ENCODE results near the gene POU5F2.

The POU5F2 gene

GRCh38 chr5:93735378-93735777 is 6.0 kb downstream of the POU5F2 start:
- Histone ChIP-seq H3K27me3 (ENCODE audit: control insufficient read depth, insufficient read depth, low read length) (no peaks in the 10 kb centered on the region), H3K4me1 (ENCODE audit: control insufficient read depth, insufficient read depth, low read length) (no peaks in the 10 kb centered on the region), H3K36me3 (ENCODE audit: control insufficient read depth, insufficient read depth, low read length) (no peaks in the 10 kb centered on the region), H3K9ac (ENCODE audit: low read length) (no peak overlapping the region), H3K9me3 (ENCODE audit: control insufficient read depth, low read length) (no peaks in the 10 kb centered on the region), H3K4me3 (ENCODE audit: low read length) (no peak overlapping the region)

DNA sequence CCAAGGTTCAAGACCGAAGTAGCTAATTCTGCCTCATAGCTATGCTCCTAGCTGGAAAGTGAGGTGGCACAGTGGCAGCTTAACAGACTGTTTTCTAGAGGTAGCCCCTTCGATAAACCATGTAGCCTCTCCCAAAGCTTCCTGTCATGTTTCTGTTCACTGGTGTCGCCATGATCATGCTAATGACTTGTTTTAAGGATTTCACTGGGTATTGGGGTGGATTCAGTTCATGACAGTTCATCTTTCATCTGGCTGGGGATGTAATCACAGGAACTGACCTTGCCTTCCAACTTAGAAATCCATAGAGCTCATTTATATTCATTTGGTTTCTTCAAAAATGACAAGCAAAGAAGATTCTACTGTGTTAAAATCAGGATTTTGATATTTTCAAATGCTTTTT is 9.4 kb downstream of the POU5F2 start:
- H3K4me1 ChIP-seq (ENCODE audit: control insufficient read depth, insufficient read depth, low read length), result no peaks in the 10 kb centered on the region

DNA sequence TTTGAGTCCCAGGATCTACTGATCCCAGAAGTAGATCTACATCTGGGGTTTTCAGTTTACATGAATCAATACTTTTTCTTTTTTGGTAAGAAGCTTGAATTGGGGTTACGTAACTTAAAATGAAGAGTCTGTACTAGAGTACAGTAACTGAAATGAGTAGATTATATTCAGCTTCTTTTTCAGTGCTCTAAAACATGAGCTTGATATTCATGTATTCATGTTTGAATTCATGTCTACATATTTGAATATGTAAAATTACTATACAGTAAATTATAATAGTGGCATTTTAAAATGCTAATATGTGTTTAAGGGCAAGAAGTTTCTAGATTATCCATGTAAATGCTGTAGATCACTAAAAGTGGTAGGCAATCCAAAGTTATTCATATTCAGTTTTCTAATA is 14.8 kb downstream of the POU5F2 start:
- H3K27me3 ChIP-seq (ENCODE audit: control insufficient read depth, insufficient read depth, low read length), result no peaks in the 10 kb centered on the region
- no peak overlapping the region for H3K4me3 ChIP-seq (ENCODE audit: low read length)
- no peaks in the 10 kb centered on the region for H3K9me3 ChIP-seq (ENCODE audit: control insufficient read depth, low read length)
- no peak overlapping the region for H3K9ac ChIP-seq (ENCODE audit: low read length)
- H3K36me3 ChIP-seq (ENCODE audit: control insufficient read depth, insufficient read depth, low read length), result no peaks in the 10 kb centered on the region
- H3K4me1 ChIP-seq (ENCODE audit: control insufficient read depth, insufficient read depth, low read length), result no peaks in the 10 kb centered on the region

More for the DNA sequence above, 9.4 kb downstream of the POU5F2 start:
- Histone ChIP-seq H3K27me3 (ENCODE audit: control insufficient read depth, insufficient read depth, low read length) (no peaks in the 10 kb centered on the region), H3K4me3 (ENCODE audit: low read length) (no peak overlapping the region), H3K9me3 (ENCODE audit: control insufficient read depth, low read length) (no peaks in the 10 kb centered on the region), H3K36me3 (ENCODE audit: control insufficient read depth, insufficient read depth, low read length) (no peaks in the 10 kb centered on the region), H3K9ac (ENCODE audit: low read length) (no peak overlapping the region)

- H3K36me3 ChIP-seq (ENCODE audit: control insufficient read depth, insufficient read depth, low read length), result no peaks in the 10 kb centered on the region
- no peak overlapping the region for H3K4me3 ChIP-seq (ENCODE audit: low read length)
- no peaks in the 10 kb centered on the region for H3K27me3 ChIP-seq (ENCODE audit: control insufficient read depth, insufficient read depth, low read length)
- H3K4me1 ChIP-seq (ENCODE audit: control insufficient read depth, insufficient read depth, low read length), result no peaks in the 10 kb centered on the region
- no peaks in the 10 kb centered on the region for H3K9me3 ChIP-seq (ENCODE audit: control insufficient read depth, low read length)
- no peak overlapping the region for H3K9ac ChIP-seq (ENCODE audit: low read length)
Measured at GRCh38 chr5:93724791-93725190, 16.6 kb downstream of the POU5F2 start.

DNA sequence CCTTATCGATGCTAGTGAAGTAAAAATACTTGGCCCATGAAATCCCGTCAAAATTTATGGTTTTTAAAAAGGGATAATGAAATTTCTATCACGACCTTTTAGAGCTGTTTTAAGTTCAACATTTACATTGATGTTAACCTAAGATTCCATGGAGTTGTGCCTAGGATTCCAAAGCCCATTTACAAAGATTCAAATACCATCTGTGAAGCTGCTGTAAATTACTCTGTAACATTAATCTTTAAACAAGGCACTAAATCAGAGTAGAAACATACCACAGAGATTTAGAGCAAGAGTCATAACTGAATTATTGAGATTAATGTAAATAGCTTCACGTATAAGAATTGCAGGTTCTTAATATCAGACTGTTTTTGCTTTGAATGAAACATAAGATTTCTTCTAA is 17.7 kb downstream of the POU5F2 start:
- no peaks in the 10 kb centered on the region for H3K4me1 ChIP-seq (ENCODE audit: control insufficient read depth, insufficient read depth, low read length)
- H3K9me3 ChIP-seq (ENCODE audit: control insufficient read depth, low read length), result no peaks in the 10 kb centered on the region
- no peaks in the 10 kb centered on the region for H3K36me3 ChIP-seq (ENCODE audit: control insufficient read depth, insufficient read depth, low read length)
- no peak overlapping the region for H3K4me3 ChIP-seq (ENCODE audit: low read length)
- H3K27me3 ChIP-seq (ENCODE audit: control insufficient read depth, insufficient read depth, low read length), result no peaks in the 10 kb centered on the region
- H3K9ac ChIP-seq (ENCODE audit: low read length), result no peak overlapping the region

DNA sequence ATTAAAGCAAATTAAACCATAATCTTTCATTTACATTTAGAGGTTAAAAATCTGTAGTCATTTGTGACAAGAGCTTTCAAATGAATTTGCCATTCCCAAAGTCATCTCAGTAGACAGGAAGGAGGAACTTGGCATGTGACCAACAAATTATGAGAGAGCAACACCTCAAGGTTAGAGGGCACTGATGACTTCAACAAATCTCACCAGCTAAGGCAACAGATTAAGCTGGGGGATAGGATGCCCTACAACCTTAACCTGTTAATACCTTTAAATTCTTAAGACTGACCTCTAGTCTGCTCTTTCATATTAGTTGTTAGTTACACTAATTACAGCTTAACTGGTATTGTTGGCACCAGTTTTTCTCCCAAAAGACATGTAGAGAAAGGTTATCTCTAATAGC is 18.4 kb downstream of the POU5F2 start:
- no peaks in the 10 kb centered on the region for H3K27me3 ChIP-seq (ENCODE audit: control insufficient read depth, insufficient read depth, low read length)
- H3K36me3 ChIP-seq (ENCODE audit: control insufficient read depth, insufficient read depth, low read length), result no peaks in the 10 kb centered on the region
- no peak overlapping the region for H3K9ac ChIP-seq (ENCODE audit: low read length)
- H3K4me1 ChIP-seq (ENCODE audit: control insufficient read depth, insufficient read depth, low read length), result no peaks in the 10 kb centered on the region
- H3K9me3 ChIP-seq (ENCODE audit: control insufficient read depth, low read length), result no peaks in the 10 kb centered on the region
- H3K4me3 ChIP-seq (ENCODE audit: low read length), result no peak overlapping the region

DNA sequence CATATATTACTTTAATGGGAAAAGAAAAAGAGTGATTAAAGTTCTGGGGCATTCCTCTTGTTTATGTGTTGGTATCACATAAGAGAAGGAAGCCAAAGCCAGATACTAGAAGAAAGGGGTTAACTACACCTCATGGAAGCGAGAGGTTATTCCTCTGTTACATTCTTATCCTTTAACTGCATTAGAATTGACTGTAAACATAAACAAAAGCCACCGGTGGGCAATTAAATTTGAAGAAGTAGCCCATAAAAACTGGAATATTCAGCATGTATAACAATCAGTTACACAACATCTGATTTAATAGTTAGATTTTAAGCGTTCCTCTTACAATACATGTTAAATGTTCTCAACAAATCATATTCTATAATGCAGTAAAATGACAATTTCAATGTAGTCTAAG is 18.8 kb downstream of the POU5F2 start:
- no peak overlapping the region for H3K4me3 ChIP-seq (ENCODE audit: low read length)
- no peak overlapping the region for H3K9ac ChIP-seq (ENCODE audit: low read length)
- H3K36me3 ChIP-seq (ENCODE audit: control insufficient read depth, insufficient read depth, low read length), result no peaks in the 10 kb centered on the region
- H3K27me3 ChIP-seq (ENCODE audit: control insufficient read depth, insufficient read depth, low read length), result no peaks in the 10 kb centered on the region
- no peaks in the 10 kb centered on the region for H3K9me3 ChIP-seq (ENCODE audit: control insufficient read depth, low read length)
- H3K4me1 ChIP-seq (ENCODE audit: control insufficient read depth, insufficient read depth, low read length), result no peaks in the 10 kb centered on the region

- Histone ChIP-seq H3K9ac (ENCODE audit: low read length) (no peak overlapping the region), H3K27me3 (ENCODE audit: control insufficient read depth, insufficient read depth, low read length) (no peaks in the 10 kb centered on the region), H3K4me1 (ENCODE audit: control insufficient read depth, insufficient read depth, low read length) (no peaks in the 10 kb centered on the region), H3K36me3 (ENCODE audit: control insufficient read depth, insufficient read depth, low read length) (no peaks in the 10 kb centered on the region), H3K4me3 (ENCODE audit: low read length) (no peak overlapping the region), H3K9me3 (ENCODE audit: control insufficient read depth, low read length) (no peaks in the 10 kb centered on the region)
Measured at GRCh38 chr5:93721511-93721910, 19.9 kb downstream of the POU5F2 start.

DNA sequence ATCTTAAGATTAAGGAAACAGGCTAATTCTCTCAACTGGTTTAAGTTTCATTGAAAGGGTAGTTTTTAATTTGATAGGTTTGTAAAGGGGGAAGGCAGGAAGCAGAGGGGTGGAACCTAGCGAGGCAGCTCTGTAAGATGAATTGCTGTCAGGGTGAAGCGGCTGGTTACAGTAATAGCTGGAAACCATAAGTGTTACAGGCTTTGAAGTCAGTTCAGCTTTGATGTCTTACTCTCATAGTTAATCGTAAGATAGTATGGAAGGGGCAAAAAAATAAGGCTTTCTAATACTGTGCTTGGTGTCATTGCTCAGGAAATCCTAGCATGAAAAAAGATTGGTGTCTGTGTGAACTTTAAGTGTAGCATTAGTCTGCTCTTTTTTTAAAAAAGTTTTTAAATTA is 20.3 kb downstream of the POU5F2 start:
- Histone ChIP-seq H3K9me3 (ENCODE audit: control insufficient read depth, low read length) (no peaks in the 10 kb centered on the region), H3K4me1 (ENCODE audit: control insufficient read depth, insufficient read depth, low read length) (no peaks in the 10 kb centered on the region), H3K27me3 (ENCODE audit: control insufficient read depth, insufficient read depth, low read length) (no peaks in the 10 kb centered on the region)

DNA sequence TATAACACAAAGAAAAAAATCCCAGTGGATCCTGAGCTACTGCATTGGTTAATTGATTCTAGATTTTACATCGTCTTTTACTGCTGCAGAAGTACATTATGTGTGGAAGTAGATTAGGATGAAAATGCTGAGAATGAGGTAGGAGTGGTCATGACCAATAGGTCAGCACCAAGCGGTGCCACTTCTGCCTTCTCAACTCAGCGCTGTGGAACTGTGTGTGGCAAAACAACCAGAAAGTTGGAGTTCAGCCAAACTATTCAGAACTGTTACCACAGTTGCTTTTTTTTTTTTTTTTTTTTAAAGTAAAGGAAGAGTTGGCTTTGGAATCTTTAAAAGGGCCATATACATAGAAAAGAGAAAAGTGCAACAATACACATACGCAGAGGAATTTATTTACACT is 24.2 kb downstream of the POU5F2 start:
- Histone ChIP-seq H3K27me3 (ENCODE audit: control insufficient read depth, insufficient read depth, low read length) (no peaks in the 10 kb centered on the region), H3K4me1 (ENCODE audit: control insufficient read depth, insufficient read depth, low read length) (no peaks in the 10 kb centered on the region), H3K9ac (ENCODE audit: low read length) (no peak overlapping the region), H3K9me3 (ENCODE audit: control insufficient read depth, low read length) (no peaks in the 10 kb centered on the region), H3K36me3 (ENCODE audit: control insufficient read depth, insufficient read depth, low read length) (no peaks in the 10 kb centered on the region), H3K4me3 (ENCODE audit: low read length) (no peak overlapping the region)

More for the DNA sequence above, 20.3 kb downstream of the POU5F2 start:
- Histone ChIP-seq H3K36me3 (ENCODE audit: control insufficient read depth, insufficient read depth, low read length) (no peaks in the 10 kb centered on the region), H3K4me3 (ENCODE audit: low read length) (no peak overlapping the region), H3K9ac (ENCODE audit: low read length) (no peak overlapping the region)

DNA sequence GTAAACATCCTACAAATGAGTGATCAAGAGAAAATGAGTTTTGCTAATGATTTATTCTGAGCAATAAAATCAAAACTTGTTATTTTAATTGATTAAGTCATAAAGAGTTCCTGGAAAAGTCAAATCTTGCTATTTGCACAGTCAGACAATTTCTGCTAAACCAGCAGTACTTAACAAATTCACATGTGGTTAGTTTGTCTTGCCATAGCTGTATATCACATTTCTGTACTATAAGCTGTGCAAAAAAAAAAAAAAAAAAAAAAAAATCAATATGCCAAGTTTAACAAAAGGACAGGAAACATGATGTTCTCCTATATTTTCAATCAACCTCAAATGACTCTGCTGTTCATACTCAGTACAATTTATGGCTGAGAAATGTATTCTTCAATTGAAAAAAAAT is 24.9 kb downstream of the POU5F2 start:
- H3K27me3 ChIP-seq (ENCODE audit: control insufficient read depth, insufficient read depth, low read length), result no peaks in the 10 kb centered on the region
- H3K9me3 ChIP-seq (ENCODE audit: control insufficient read depth, low read length), result no peaks in the 10 kb centered on the region
- H3K36me3 ChIP-seq (ENCODE audit: control insufficient read depth, insufficient read depth, low read length), result no peaks in the 10 kb centered on the region
- H3K4me3 ChIP-seq (ENCODE audit: low read length), result no peak overlapping the region
- no peak overlapping the region for H3K9ac ChIP-seq (ENCODE audit: low read length)
- H3K4me1 ChIP-seq (ENCODE audit: control insufficient read depth, insufficient read depth, low read length), result no peaks in the 10 kb centered on the region

- no peaks in the 10 kb centered on the region for H3K4me1 ChIP-seq (ENCODE audit: control insufficient read depth, insufficient read depth, low read length)
- no peak overlapping the region for H3K4me3 ChIP-seq (ENCODE audit: low read length)
- H3K27me3 ChIP-seq (ENCODE audit: control insufficient read depth, insufficient read depth, low read length), result no peaks in the 10 kb centered on the region
- H3K9me3 ChIP-seq (ENCODE audit: control insufficient read depth, low read length), result no peaks in the 10 kb centered on the region
- H3K36me3 ChIP-seq (ENCODE audit: control insufficient read depth, insufficient read depth, low read length), result no peaks in the 10 kb centered on the region
- H3K9ac ChIP-seq (ENCODE audit: low read length), result no peak overlapping the region
Measured at GRCh38 chr5:93715761-93716160, 25.6 kb downstream of the POU5F2 start.

GRCh38 chr5:93715327-93715726 is 26.1 kb downstream of the POU5F2 start:
- H3K4me3 ChIP-seq (ENCODE audit: low read length), result no peak overlapping the region
- no peaks in the 10 kb centered on the region for H3K27me3 ChIP-seq (ENCODE audit: control insufficient read depth, insufficient read depth, low read length)

More at GRCh38 chr5:93715327-93715726, 26.1 kb downstream of the POU5F2 start:
- H3K4me1 ChIP-seq (ENCODE audit: control insufficient read depth, insufficient read depth, low read length), result no peaks in the 10 kb centered on the region
- H3K9me3 ChIP-seq (ENCODE audit: control insufficient read depth, low read length), result no peaks in the 10 kb centered on the region
- no peak overlapping the region for H3K9ac ChIP-seq (ENCODE audit: low read length)
- no peaks in the 10 kb centered on the region for H3K36me3 ChIP-seq (ENCODE audit: control insufficient read depth, insufficient read depth, low read length)
